SK-N-SH (cell line): ENCODE results near the gene KMT5C. TPM values are rescaled to one million over a fixed set of nuclear protein-coding genes. Genes with fewer than 3 reads are reported as not detected.

Source experiments
- CTCF ChIA-PET: fragments of 300-600, 350-600 bp; formaldehyde crosslinking; extraction: SDS; loops from one replicate; lab custom pipeline; 2021; lab: Yijun Ruan, JAX
- POLR2A ChIA-PET: fragments of 350-600 bp; sonication (Branson Sonifier 250); formaldehyde crosslinking; extraction: SDS; loops from one replicate; lab custom pipeline; 2020; ENCODE audit warnings: antibody characterized with exemption, inconsistent platforms; lab: Yijun Ruan, JAX
- DNase-seq: peaks from one replicate; pipeline ENCODE4 v3.0.0; 2012
- H2AFZ ChIP-seq: fragments of 200-600 bp; sonication (generic); 2 replicates; pipeline ENCODE4 v1.8.1; 2016; ENCODE audit warnings: antibody characterized with exemption, mild to moderate bottlenecking, low read depth
- H3F3A ChIP-seq: fragments of 200-600 bp; sonication (generic); replicated peaks from 2 replicates; pipeline ENCODE3; 2016; ENCODE audit warnings: antibody characterized with exemption, mild to moderate bottlenecking; ENCODE audit not compliant: insufficient read depth
- H3K27ac ChIP-seq, 2 experiments: fragments of 200-500 bp in 1 of 2; fragments of 200-600 bp in 1 of 2; sonication (Bioruptor generic) in 1 of 2; sonication (generic), shearing (Covaris generic) in 1 of 2; 2 replicates each; pipeline versions ENCODE4 v1.5.1 to v1.6.1; 2014 to 2016; ENCODE audit warnings: low read depth in 2 of 2, inconsistent platforms in 1 of 2, low read length in 1 of 2, mild to moderate bottlenecking in 1 of 2, mixed read lengths in 1 of 2
- H3K27me3 ChIP-seq: fragments of 200-600 bp; sonication (generic), shearing (Covaris generic); 2 replicates; pipeline ENCODE4 v1.6.1; 2016; ENCODE audit warnings: mixed run types; ENCODE audit not compliant: insufficient read depth
- H3K36me3 ChIP-seq, 2 experiments: fragments of 200-500 bp in 1 of 2; fragments of 200-600 bp in 1 of 2; sonication (Bioruptor generic) in 1 of 2; sonication (generic) in 1 of 2; replicated peaks in 1 of 2; 2 replicates each; pipeline versions ENCODE3 to v1.5.1; 2014 to 2016; ENCODE audit warnings: low read length in 1 of 2, mild to moderate bottlenecking in 1 of 2; ENCODE audit not compliant: insufficient read depth in 2 of 2, control insufficient read depth in 1 of 2
- H3K4me1 ChIP-seq, 2 experiments: fragments of 200-500 bp in 1 of 2; fragments of 200-600 bp in 1 of 2; sonication (Bioruptor generic) in 1 of 2; sonication (generic), shearing (Covaris generic) in 1 of 2; 2 replicates each; pipeline versions ENCODE4 v1.5.1 to v1.6.1; 2014 to 2016; ENCODE audit warnings: low read depth in 1 of 2, low read length in 1 of 2, mixed run types in 1 of 2; ENCODE audit not compliant: insufficient read depth in 2 of 2, control insufficient read depth in 1 of 2
- H3K4me2 ChIP-seq: fragments of 200-600 bp; sonication (generic), shearing (Covaris generic); 2 replicates; pipeline ENCODE4 v1.6.1; 2017; ENCODE audit warnings: mixed run types
- H3K4me3 ChIP-seq, 2 experiments: fragments of 200-500 bp in 1 of 2; fragments of 200-600 bp in 1 of 2; sonication (Bioruptor generic) in 1 of 2; sonication (generic), shearing (Covaris generic) in 1 of 2; 2 replicates each; pipeline versions ENCODE4 v1.5.1 to v1.8.1; 2014 to 2016; ENCODE audit warnings: low read depth in 2 of 2, inconsistent platforms in 1 of 2, low read length in 1 of 2, mild to moderate bottlenecking in 1 of 2, mixed read lengths in 1 of 2, moderate library complexity in 1 of 2
- H3K79me2 ChIP-seq: fragments of 200-600 bp; sonication (generic); 2 replicates; pipeline ENCODE4 v1.8.1; 2017; ENCODE audit warnings: mild to moderate bottlenecking; ENCODE audit not compliant: insufficient read depth
- H3K9ac ChIP-seq: fragments of 200-600 bp; sonication (generic); 2 replicates; pipeline ENCODE4 v1.6.1; 2017; ENCODE audit warnings: mixed run types
- H3K9me2 ChIP-seq: fragments of 200-600 bp; sonication (generic); 2 replicates; pipeline ENCODE4 v1.6.1; 2017; ENCODE audit warnings: mixed run types
- H3K9me3 ChIP-seq: fragments of 200-600 bp; sonication (generic); 2 replicates; pipeline ENCODE4 v1.6.1; 2017; ENCODE audit warnings: mixed run types, mild to moderate bottlenecking, moderate library complexity
- H4K20me1 ChIP-seq: fragments of 200-600 bp; sonication (generic); 2 replicates; pipeline ENCODE4 v1.6.1; 2017; ENCODE audit warnings: mild to moderate bottlenecking, mixed run types; ENCODE audit not compliant: insufficient read depth
- ELF1 ChIP-seq: IDR thresholded peaks from 2 replicates; pipeline ENCODE4 v1.4.0; 2012
- EP300 ChIP-seq, 2 experiments: IDR thresholded peaks; 2 replicates each; pipeline versions ENCODE4 v1.4.0 to v1.6.1; 2012; ENCODE audit warnings: borderline replicate concordance in 1 of 2, low read depth in 1 of 2, low read length in 1 of 2
- EZH2phosphoT487 ChIP-seq: fragments of 200-600 bp; sonication (generic); IDR thresholded peaks from 2 replicates; pipeline ENCODE4 v1.6.1; 2017; ENCODE audit warnings: low read depth, mixed run types, mild to moderate bottlenecking, antibody characterized with exemption, moderate library complexity, borderline replicate concordance
- FOSL2 ChIP-seq: IDR thresholded peaks from 2 replicates; pipeline ENCODE4 v1.4.0; 2012; ENCODE audit warnings: low read depth, mild to moderate bottlenecking, moderate library complexity, borderline replicate concordance
- GABPA ChIP-seq: IDR thresholded peaks from 2 replicates; pipeline ENCODE4 v1.4.0; 2012; ENCODE audit warnings: low read depth, mild to moderate bottlenecking
- MAX ChIP-seq: IDR thresholded peaks from 2 replicates; pipeline ENCODE4 v1.4.0; 2012; ENCODE audit warnings: low read depth
- MXI1 ChIP-seq: IDR thresholded peaks from 2 replicates; pipeline ENCODE4 v1.6.1; 2012; ENCODE audit warnings: mild to moderate bottlenecking, low read depth, low read length, improper control_type of control experiment
- POLR2AphosphoS5 ChIP-seq: IDR thresholded peaks from 2 replicates; pipeline ENCODE4 v1.6.1; 2012; ENCODE audit warnings: low read depth, low read length
- RFX5 ChIP-seq: IDR thresholded peaks from 2 replicates; pipeline ENCODE4 v1.6.1; 2012; ENCODE audit warnings: mild to moderate bottlenecking, improper control_type of control experiment, low read length
- SMC3 ChIP-seq: IDR thresholded peaks from 2 replicates; pipeline ENCODE4 v1.6.1; 2012; ENCODE audit warnings: low read depth, low read length, improper control_type of control experiment
- TEAD4 ChIP-seq: IDR thresholded peaks from 2 replicates; pipeline ENCODE4 v1.4.0; 2012; ENCODE audit warnings: mild to moderate bottlenecking, borderline replicate concordance; ENCODE audit not compliant: insufficient read depth
- USF1 ChIP-seq: IDR thresholded peaks from 2 replicates; pipeline ENCODE4 v1.4.0; 2012; ENCODE audit warnings: low read depth, borderline replicate concordance
- ZBTB33 ChIP-seq: IDR thresholded peaks from 2 replicates; pipeline ENCODE4 v1.4.0; 2012; ENCODE audit warnings: low read depth, borderline replicate concordance
- WGBS: methylation state at CpG from one replicate; pipeline ENCODE4 v1.1.6; 2017; ENCODE audit warnings: low lambda C conversion rate; 5-methylcytosine and 5-hydroxymethylcytosine counted together
- polyA plus RNA-seq, 3 experiments: library from polyadenylated mRNA; depleted of rRNA; stranded (reverse); fragments of >200 nt; gene quantifications; 2 replicates each; pipeline ENCODE4 v1.2.3, GENCODE V29; 2012

Gene KMT5C
- polyA plus RNA-seq, 1 of the 3 experiments (the other 2 are of a cell fraction) = 14.0 TPM

- TF ChIP-seq ZBTB33 = no peak
Observed at GRCh38 chr19:55382013-55382412, 42.3 kb downstream of the KMT5C start (continued).

GRCh38 chr19:55382522-55383054 lies 42.9 kb downstream of the KMT5C start:
- peaks cover 5% of the 10 kb centered on the region for H3F3A ChIP-seq
- no peak overlapping the region for H3K27ac ChIP-seq
- no peak for DNase-seq
- POLR2A ChIA-PET = interaction anchor here (1.6 kb wide), 1 partner anchor 14 kb away, joined by 3 read pairs; no protein-coding TSS in a partner anchor
- no peaks in the 10 kb centered on the region for H3K27me3 ChIP-seq
- no peaks in the 10 kb centered on the region for H3K9me3 ChIP-seq
- H3K36me3 ChIP-seq = peaks cover 8 to 15% of the 10 kb centered on the region in 2 experiments
- 100% methylated on average over 3 of the region's 3 CpGs for WGBS
- no peak overlapping the region for H3K4me2 ChIP-seq
- peaks cover 18% of the 10 kb centered on the region for H3K79me2 ChIP-seq
- no peaks in the 10 kb centered on the region for H3K9me2 ChIP-seq
- CTCF ChIA-PET = interaction anchor here (0.9 to 2.9 kb wide), 9 partner anchors 9 to 104 kb away, joined by 3 to 33 read pairs (median 8); partner anchors contain the start of gene IL11
- peaks cover 6 to 29% of the 10 kb centered on the region in 2 experiments; a peak in 2 of 4 replicates for H3K4me1 ChIP-seq
- TF ChIP-seq EP300 (IDR thresholded peaks at IDR 0.05; ENCODE audit: borderline replicate concordance in 1 of 2, low read depth in 1 of 2, low read length in 1 of 2) (no peak), FOSL2 (no peak), MXI1 (no peak), MAX (no peak), RFX5 (no peak), POLR2AphosphoS5 (no peak), GABPA (no peak), USF1 (no peak), SMC3 (no peak), ELF1 (no peak), TEAD4 (no peak), EZH2phosphoT487 (no peak)
- H4K20me1 ChIP-seq = peaks cover 17% of the 10 kb centered on the region
- H2AFZ ChIP-seq = no peak overlapping the region
- H3K9ac ChIP-seq = no peak overlapping the region
- no peak overlapping the region for H3K4me3 ChIP-seq
